ENCODE data around the gene AADACL3.

Gene AADACL3

DNA sequence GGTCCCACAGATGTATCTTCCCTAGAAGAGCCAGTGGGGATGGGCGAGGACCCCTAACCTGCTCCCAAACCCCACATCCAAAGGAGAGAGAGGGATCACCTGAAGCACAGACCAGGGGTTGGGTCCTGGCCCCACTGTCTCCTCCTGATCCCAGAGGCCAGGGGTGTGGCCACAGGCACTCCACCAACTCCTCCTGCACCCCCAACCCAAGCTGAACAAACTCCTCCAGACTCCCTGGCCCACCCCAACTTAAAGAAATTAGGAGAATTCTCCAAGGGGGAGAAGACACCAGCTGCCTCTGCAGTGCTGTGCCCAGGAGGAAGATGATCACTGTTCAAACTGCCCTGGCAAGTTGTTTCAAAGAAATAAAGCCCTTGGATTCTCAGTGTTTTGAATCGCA is 53.1 kb downstream of the AADACL3 start:
- no peak for DNase-seq (ENCODE audit: low spot score)

DNA sequence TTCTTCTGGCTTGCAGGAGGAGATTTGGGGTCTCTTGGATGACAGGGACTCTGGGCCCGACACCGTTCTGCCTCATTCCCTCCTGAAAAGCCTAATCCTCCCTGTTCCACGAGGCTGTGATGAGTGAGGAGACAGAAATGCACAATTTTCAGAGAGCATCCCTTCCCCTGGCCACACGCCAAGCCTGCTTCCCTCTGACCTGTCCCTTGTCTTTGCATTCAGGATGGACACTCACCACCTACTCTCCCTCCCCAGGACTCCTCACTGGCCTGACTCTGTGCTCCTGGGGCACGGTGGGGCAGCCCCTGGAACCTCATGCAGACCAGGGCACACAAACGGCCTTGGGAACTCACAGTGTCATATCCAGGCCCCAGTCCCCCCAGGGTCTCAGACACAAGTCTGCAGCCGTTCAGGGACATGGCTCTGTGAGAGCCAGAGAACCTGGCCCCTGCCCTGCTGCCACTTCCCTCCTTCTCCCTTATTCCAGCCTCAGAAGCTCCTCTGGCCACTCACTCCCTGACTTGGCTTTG is 54.1 kb downstream of the AADACL3 start:
- DNase-seq (ENCODE audit: low spot score), result no peak

DNA sequence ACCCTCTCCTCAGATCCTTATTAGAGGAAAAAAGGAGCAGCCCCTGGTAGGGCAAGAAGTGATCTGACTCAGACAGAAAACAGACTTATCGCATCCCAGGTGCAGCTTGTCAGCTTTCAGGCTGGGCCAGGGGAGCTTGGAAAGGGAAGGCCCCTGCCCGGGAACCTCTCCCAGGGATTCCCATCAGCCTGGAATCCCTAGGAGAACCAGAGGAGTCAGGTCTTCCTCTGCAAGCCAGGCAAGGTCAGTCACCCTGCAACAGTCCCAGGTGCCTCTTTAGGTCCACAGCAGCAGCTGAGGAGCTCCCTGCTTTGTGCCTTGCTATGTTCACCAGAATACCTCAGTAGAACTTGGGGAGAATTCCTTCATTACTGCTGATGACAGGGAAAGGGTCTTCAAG is 54.7 kb downstream of the AADACL3 start:
- no peak for DNase-seq (ENCODE audit: low spot score)

DNA sequence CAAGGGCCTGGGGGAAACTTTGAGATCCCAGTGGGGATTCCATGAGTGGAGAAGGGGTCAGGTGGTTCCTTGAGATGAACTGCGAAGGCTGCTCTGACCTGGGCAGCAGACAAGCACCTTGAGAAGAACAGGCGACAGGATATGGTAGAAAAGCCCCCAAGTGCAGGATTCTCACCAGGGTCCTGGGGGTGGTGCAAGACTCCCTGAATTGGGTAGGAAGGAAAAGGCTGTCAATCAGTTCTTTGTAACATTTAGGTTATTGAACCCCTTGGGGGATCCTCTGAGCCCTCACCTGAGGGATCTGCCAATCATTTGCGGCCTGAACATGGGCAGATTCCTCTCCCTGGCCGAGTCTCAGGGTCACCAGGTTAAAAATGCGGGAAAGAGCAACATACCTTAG is 55.3 kb downstream of the AADACL3 start:
- DNase-seq (ENCODE audit: low spot score), result no peak

DNA sequence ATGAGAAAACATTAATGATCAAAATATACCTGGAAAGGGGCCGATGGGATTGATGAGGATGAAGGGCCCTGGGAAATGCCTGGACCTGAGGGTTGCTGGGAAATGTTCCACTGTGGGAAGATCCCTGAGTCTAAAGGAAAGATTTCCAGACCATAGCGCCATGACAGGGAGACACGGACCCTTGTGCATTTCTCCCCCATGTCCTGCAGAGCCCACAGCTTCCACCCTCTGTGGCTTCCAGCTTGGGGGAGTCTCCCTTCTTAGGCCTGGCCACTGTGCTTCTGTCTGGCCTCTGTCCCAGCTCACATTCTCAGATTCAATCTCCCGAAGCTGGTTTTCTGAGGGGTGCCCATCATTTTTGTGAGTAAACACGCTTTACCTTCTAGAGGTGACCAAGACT is 56.6 kb downstream of the AADACL3 start:
- DNase-seq (ENCODE audit: low spot score), result no peak

DNA sequence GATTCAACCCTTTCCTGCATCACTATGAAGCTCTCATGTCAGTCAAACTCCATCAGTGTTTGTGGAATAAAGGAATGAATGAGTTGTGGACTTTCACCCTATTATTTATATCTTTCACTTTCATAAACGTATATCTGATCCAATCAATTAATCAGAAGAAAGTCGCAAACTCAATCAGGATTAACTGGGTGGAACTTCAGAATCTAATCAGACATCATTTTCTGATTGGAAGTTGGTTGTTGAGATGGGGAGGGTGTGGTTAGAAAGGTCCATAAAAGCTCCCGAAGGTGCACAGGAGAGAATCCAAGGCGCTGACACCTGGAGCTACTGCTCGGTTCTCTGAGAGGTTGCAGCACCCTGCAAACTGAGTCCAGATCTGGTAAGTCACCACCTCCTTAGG is 57.5 kb downstream of the AADACL3 start, which contains the start of gene PRAMEF12:
TSS of gene PRAMEF12 (plus strand) at position 301 of the 400 bp plus-strand sequence. CDS start 1,130 bp downstream, outside the sequence.
- DNase-seq (ENCODE audit: low spot score), result no peak

DNA sequence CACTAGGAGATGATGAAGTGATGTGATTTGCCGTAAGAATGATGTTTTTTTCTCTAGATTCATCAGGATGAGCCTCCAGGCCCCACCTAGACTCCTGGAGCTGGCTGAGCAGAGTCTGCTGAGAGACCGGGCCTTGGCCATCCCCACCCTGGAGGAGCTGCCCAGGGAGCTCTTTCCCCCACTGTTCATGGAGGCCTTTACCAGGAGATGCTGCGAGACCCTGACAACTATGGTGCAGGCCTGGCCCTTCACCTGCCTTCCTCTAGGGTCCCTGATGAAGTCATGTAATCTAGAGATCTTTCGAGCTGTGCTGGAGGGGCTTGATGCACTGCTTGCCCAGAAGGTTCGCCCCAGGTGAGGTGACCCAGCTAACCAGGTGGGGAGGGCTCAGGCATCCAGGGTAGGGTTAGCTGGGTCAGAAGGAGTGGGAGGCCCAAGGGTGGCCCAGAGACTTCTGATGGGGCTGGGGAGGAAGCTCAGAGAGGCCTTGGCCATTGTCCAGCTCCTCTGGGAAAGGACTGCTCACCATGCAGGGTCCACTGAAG is 59.0 kb downstream of the AADACL3 start:
- no peak for DNase-seq (ENCODE audit: low spot score)

DNA sequence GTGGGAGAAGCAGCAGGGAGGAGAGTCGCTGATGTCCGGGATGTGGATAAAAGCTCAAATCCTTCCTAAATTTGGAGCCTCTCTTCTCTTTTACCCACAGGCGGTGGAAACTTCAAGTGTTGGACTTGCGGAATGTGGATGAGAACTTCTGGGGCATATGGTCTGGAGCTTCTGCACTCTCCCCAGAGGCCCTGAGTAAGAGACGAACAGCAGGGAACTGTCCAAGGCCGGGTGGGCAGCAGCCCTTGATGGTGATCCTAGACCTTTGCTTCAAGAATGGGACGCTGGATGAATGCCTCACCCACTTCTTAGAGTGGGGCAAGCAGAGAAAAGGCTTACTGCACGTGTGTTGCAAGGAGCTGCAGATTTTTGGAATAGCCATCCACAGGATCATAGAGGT is 59.5 kb downstream of the AADACL3 start:
- no peak for DNase-seq (ENCODE audit: low spot score)

DNA sequence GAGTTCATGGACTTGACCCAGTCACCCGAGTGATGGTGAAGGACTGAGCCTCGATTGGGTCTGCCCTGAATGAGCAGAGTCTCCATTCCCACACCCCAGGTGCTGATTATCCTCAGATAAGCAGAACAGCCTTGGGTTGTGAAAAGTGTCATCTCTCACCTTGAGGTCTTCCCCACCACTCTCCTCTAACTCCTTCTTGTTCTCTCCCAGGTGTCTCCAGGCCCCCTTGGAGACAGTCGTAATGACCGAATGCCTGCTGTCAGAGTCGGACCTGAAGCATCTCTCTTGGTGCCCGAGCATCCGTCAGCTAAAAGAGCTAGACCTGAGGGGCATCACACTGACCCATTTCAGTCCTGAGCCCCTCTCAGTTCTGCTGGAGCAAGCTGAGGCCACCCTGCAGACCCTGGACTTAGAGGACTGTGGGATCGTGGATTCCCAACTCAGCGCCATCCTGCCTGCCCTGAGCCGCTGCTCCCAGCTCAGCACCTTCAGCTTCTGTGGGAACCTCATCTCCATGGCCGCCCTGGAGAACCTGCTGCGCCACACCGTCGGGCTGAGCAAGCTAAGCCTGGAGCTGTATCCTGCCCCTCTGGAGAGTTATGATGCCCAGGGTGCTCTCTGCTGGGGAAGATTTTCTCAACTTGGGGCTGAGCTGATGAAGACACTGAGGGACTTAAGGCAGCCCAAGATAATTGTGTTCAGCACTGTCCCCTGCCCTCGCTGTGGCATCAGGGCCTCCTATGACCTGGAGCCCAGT is 61.1 kb downstream of the AADACL3 start:
- DNase-seq (ENCODE audit: low spot score), result no peak
